Memory B cell (primary cell): Measurements from ENCODE around the gene NOXA1.
A peak's percentile ranks its signal among the peaks of the same experiment; 100 is the strongest.
"Not testable (repeated sequence)": the region's sequence is repeated elsewhere in the genome, so short reads cannot be mapped to it uniquely, and the experiment has no call there.

ENCODE experiments used
- ATAC-seq: fragments of 150-1000 bp; cut with Tn5 transposase; 2 replicates; pipeline ENCODE4 v1.10.0; 2021; ENCODE audit warnings: low read depth, mild to moderate bottlenecking, moderate library complexity
- DNase-seq, 2 donors: peaks; one replicate each; pipeline ENCODE4 v3.0.0; 2022; ENCODE audit warnings: low spot score in 2 of 2
- H3K27ac Mint-ChIP-seq: one replicate; pipeline ENCODE4 v1.8.0; 2022; ENCODE audit warnings: mild to moderate bottlenecking, moderate library complexity, mixed read lengths
- H3K27me3 Mint-ChIP-seq: one replicate; pipeline ENCODE4 v1.8.0; 2022; ENCODE audit warnings: mixed read lengths
- H3K36me3 Mint-ChIP-seq: one replicate; pipeline ENCODE4 v1.8.0; 2022; ENCODE audit warnings: mild to moderate bottlenecking, mixed read lengths
- H3K4me1 Mint-ChIP-seq: one replicate; pipeline ENCODE4 v1.8.0; 2022; ENCODE audit warnings: mixed read lengths
- H3K4me3 Mint-ChIP-seq: one replicate; pipeline ENCODE4 v1.8.0; 2022; ENCODE audit warnings: mild to moderate bottlenecking, moderate library complexity, mixed read lengths
- H3K9me3 Mint-ChIP-seq: one replicate; pipeline ENCODE4 v1.8.0; 2022; ENCODE audit warnings: mixed read lengths

Gene NOXA1

GRCh38 chr9:137444106-137444790 is 21.1 kb downstream of the NOXA1 start:
- H3K27me3 Mint-ChIP-seq: peaks cover 10% of the 10 kb centered on the region
- no peak overlapping the region for H3K27ac Mint-ChIP-seq
- DNase-seq (no peak), ATAC-seq (no peak)
- H3K4me1 Mint-ChIP-seq: peaks cover 5% of the 10 kb centered on the region
- no peaks in the 10 kb centered on the region for H3K36me3 Mint-ChIP-seq
- no peaks in the 10 kb centered on the region for H3K9me3 Mint-ChIP-seq
- H3K4me3 Mint-ChIP-seq: no peak overlapping the region

- no peak overlapping the region for H3K4me3 Mint-ChIP-seq
- DNase-seq (peak; percentile 86 to 91), ATAC-seq (peak; percentile 77)
- H3K27me3 Mint-ChIP-seq: peaks cover 6% of the 10 kb centered on the region
- H3K9me3 Mint-ChIP-seq: no peaks in the 10 kb centered on the region
- peaks cover 5% of the 10 kb centered on the region for H3K4me1 Mint-ChIP-seq
- H3K36me3 Mint-ChIP-seq: no peaks in the 10 kb centered on the region
- peak overlapping the region; percentile 4 for H3K27ac Mint-ChIP-seq
Observed at GRCh38 chr9:137445275-137445807, 22.1 kb downstream of the NOXA1 start.

- H3K27ac Mint-ChIP-seq: no peak overlapping the region
- H3K9me3 Mint-ChIP-seq: no peaks in the 10 kb centered on the region
- no peak overlapping the region for H3K4me3 Mint-ChIP-seq
- H3K4me1 Mint-ChIP-seq: peaks cover 10% of the 10 kb centered on the region
- H3K36me3 Mint-ChIP-seq: no peaks in the 10 kb centered on the region
- peaks cover 6% of the 10 kb centered on the region for H3K27me3 Mint-ChIP-seq
- ATAC-seq (no peak), DNase-seq (no peak)
Observed at GRCh38 chr9:137445930-137446431, 22.8 kb downstream of the NOXA1 start.

GRCh38 chr9:137446851-137447471 is 23.8 kb downstream of the NOXA1 start:
- peaks cover 4% of the 10 kb centered on the region for H3K27me3 Mint-ChIP-seq
- H3K4me3 Mint-ChIP-seq: no peak overlapping the region
- DNase-seq: no peak
- no peaks in the 10 kb centered on the region for H3K9me3 Mint-ChIP-seq
- H3K27ac Mint-ChIP-seq: no peak overlapping the region
- H3K4me1 Mint-ChIP-seq: peaks cover 11% of the 10 kb centered on the region
- H3K36me3 Mint-ChIP-seq: no peaks in the 10 kb centered on the region
- no peak for ATAC-seq

- H3K9me3 Mint-ChIP-seq: no peaks in the 10 kb centered on the region
- H3K4me3 Mint-ChIP-seq: no peak overlapping the region
- no peak for DNase-seq
- H3K27me3 Mint-ChIP-seq: peaks cover 1% of the 10 kb centered on the region
- H3K36me3 Mint-ChIP-seq: no peaks in the 10 kb centered on the region
- H3K4me1 Mint-ChIP-seq: peaks cover 17% of the 10 kb centered on the region
- H3K27ac Mint-ChIP-seq: no peak overlapping the region
- no peak for ATAC-seq
Observed at GRCh38 chr9:137447722-137448601, 24.8 kb downstream of the NOXA1 start.

- no peak for DNase-seq
- H3K4me3 Mint-ChIP-seq: no peak overlapping the region
- H3K27ac Mint-ChIP-seq: no peak overlapping the region
- no peaks in the 10 kb centered on the region for H3K9me3 Mint-ChIP-seq
- ATAC-seq: no peak
- H3K36me3 Mint-ChIP-seq: no peaks in the 10 kb centered on the region
- H3K27me3 Mint-ChIP-seq: peaks cover under 1% of the 10 kb centered on the region
- peaks cover 17% of the 10 kb centered on the region for H3K4me1 Mint-ChIP-seq
Observed at GRCh38 chr9:137448602-137448962, 25.4 kb downstream of the NOXA1 start.

GRCh38 chr9:137449081-137449844 is 26.1 kb downstream of the NOXA1 start:
- DNase-seq (no peak), ATAC-seq (no peak)
- Mint-ChIP-seq H3K9me3 (no peaks in the 10 kb centered on the region), H3K36me3 (no peaks in the 10 kb centered on the region), H3K4me1 (peaks cover 17% of the 10 kb centered on the region), H3K4me3 (no peak overlapping the region), H3K27ac (no peak overlapping the region), H3K27me3 (no peaks in the 10 kb centered on the region)

GRCh38 chr9:137449931-137450538 is 26.8 kb downstream of the NOXA1 start:
- Mint-ChIP-seq H3K9me3 (no peaks in the 10 kb centered on the region), H3K27me3 (no peaks in the 10 kb centered on the region), H3K36me3 (no peaks in the 10 kb centered on the region), H3K4me1 (peaks cover 20% of the 10 kb centered on the region), H3K27ac (no peak overlapping the region), H3K4me3 (no peak overlapping the region)
- DNase-seq (no peak), ATAC-seq (no peak)

GRCh38 chr9:137450539-137451222 is 27.5 kb downstream of the NOXA1 start:
- H3K27me3 Mint-ChIP-seq, H3K27ac Mint-ChIP-seq: not testable (repeated sequence)

GRCh38 chr9:137451264-137452005 is 28.2 kb downstream of the NOXA1 start:
- Mint-ChIP-seq H3K4me1 (peaks cover 20% of the 10 kb centered on the region), H3K27ac (peak overlapping the region; percentile 35)
- not testable (repeated sequence) for DNase-seq, H3K36me3 Mint-ChIP-seq, H3K9me3 Mint-ChIP-seq, ATAC-seq, H3K4me3 Mint-ChIP-seq, H3K27me3 Mint-ChIP-seq

More at GRCh38 chr9:137450539-137451222, 27.5 kb downstream of the NOXA1 start:
- not testable (repeated sequence) for H3K36me3 Mint-ChIP-seq, H3K9me3 Mint-ChIP-seq, H3K4me3 Mint-ChIP-seq, ATAC-seq, DNase-seq
- peaks cover 18% of the 10 kb centered on the region for H3K4me1 Mint-ChIP-seq

GRCh38 chr9:137452006-137452760 is 29.0 kb downstream of the NOXA1 start:
- H3K4me3 Mint-ChIP-seq: peak overlapping the region; percentile 35
- H3K4me1 Mint-ChIP-seq: peaks cover 20% of the 10 kb centered on the region
- H3K36me3 Mint-ChIP-seq: peaks cover 3% of the 10 kb centered on the region
- H3K9me3 Mint-ChIP-seq: no peaks in the 10 kb centered on the region
- ATAC-seq (no peak), DNase-seq (peak in 1 of 2 donors; percentile 19)
- peak overlapping the region; percentile 35 for H3K27ac Mint-ChIP-seq
- H3K27me3 Mint-ChIP-seq: no peaks in the 10 kb centered on the region
